Cardiac muscle cell (in vitro differentiated cells and primary cell): ENCODE data around the gene HS6ST1. TPM values are rescaled to one million over a fixed set of nuclear protein-coding genes. Genes with fewer than 3 reads are reported as not detected.

Source experiments
- DNase-seq, 2 donors: peaks; one replicate each; pipeline versions ENCODE4 v3.0.0 to v3.0.0-alpha.2; 2010 to 2017; ENCODE audit warnings: low read depth in 1 of 2, low spot score in 1 of 2
- H3K27ac ChIP-seq: fragments of 200-600 bp; sonication (generic); 2 replicates; pipeline ENCODE4 v1.5.1; 2016
- H3K27me3 ChIP-seq: fragments of 200-600 bp; sonication (generic); 2 replicates; pipeline ENCODE4 v1.6.0; 2016; ENCODE audit warnings: control low read depth
- H3K36me3 ChIP-seq: fragments of 200-600 bp; sonication (generic); 2 replicates; pipeline ENCODE4 v1.5.1; 2016; ENCODE audit warnings: control low read depth
- H3K4me1 ChIP-seq: fragments of 200-600 bp; sonication (generic); 2 replicates; pipeline ENCODE4 v1.8.1; 2017; ENCODE audit warnings: low read depth, mild to moderate bottlenecking, mixed run types
- H3K4me3 ChIP-seq: fragments of 200-600 bp; sonication (generic); 2 replicates; pipeline ENCODE4 v1.5.1; 2016; ENCODE audit warnings: mild to moderate bottlenecking
- H3K9me3 ChIP-seq: fragments of 200-600 bp; sonication (generic); 2 replicates; pipeline ENCODE4 v1.5.1; 2017; ENCODE audit warnings: low read depth, mild to moderate bottlenecking, control low read depth
- polyA plus RNA-seq: library from polyadenylated mRNA; unstranded; fragments of >200 nt; fragmentation: Nextera tagmentation; extraction: Ambion mirVana; gene quantifications from 2 replicates; pipeline ENCODE4 v1.2.1, GENCODE V29; 2016
- total RNA-seq: library from RNA; depleted of rRNA; stranded (reverse); fragments of >200 nt; gene quantifications from 2 replicates; pipeline ENCODE4 v1.2.3, GENCODE V29; 2016
- TF ChIP-seq, protein P1 (sequence below): IDR thresholded peaks from 2 replicates; pipeline ENCODE4 v1.5.1; 2012; ENCODE audit warnings: low read depth, mild to moderate bottlenecking, low read length

Gene HS6ST1
- total and polyA plus RNA-seq, 2 experiments from 2014 or later, result 22.9 to 24.5 TPM

DNA sequence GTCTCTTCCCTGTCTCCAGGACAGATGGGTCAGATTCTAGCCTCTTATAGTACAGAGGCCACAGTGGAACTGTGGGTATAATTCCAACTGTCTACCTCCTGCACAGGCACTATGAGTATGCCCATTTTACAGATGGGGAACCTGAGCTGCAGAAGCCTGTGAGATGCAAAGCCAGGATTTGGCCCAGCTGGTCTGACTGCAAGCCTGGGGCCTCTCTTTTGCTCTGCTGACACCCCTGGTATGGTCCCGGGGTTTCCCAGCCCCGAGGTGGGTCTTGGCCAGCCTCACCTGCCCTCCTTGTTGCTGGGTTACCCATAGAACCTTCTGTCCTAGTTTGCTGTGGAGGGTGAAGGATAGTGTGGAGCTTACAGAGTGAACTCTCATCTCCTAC, 9.8 kb downstream of the HS6ST1 start:
- Histone ChIP-seq H3K36me3 (no peaks in the 10 kb centered on the region), H3K4me3 (no peak overlapping the region), H3K4me1 (peaks cover 23% of the 10 kb centered on the region), H3K27me3 (no peaks in the 10 kb centered on the region), H3K9me3 (no peaks in the 10 kb centered on the region), H3K27ac (no peak overlapping the region)
- no peak for DNase-seq
- TF ChIP-seq, protein P1, sequence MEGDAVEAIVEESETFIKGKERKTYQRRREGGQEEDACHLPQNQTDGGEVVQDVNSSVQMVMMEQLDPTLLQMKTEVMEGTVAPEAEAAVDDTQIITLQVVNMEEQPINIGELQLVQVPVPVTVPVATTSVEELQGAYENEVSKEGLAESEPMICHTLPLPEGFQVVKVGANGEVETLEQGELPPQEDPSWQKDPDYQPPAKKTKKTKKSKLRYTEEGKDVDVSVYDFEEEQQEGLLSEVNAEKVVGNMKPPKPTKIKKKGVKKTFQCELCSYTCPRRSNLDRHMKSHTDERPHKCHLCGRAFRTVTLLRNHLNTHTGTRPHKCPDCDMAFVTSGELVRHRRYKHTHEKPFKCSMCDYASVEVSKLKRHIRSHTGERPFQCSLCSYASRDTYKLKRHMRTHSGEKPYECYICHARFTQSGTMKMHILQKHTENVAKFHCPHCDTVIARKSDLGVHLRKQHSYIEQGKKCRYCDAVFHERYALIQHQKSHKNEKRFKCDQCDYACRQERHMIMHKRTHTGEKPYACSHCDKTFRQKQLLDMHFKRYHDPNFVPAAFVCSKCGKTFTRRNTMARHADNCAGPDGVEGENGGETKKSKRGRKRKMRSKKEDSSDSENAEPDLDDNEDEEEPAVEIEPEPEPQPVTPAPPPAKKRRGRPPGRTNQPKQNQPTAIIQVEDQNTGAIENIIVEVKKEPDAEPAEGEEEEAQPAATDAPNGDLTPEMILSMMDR, result no peak

DNA sequence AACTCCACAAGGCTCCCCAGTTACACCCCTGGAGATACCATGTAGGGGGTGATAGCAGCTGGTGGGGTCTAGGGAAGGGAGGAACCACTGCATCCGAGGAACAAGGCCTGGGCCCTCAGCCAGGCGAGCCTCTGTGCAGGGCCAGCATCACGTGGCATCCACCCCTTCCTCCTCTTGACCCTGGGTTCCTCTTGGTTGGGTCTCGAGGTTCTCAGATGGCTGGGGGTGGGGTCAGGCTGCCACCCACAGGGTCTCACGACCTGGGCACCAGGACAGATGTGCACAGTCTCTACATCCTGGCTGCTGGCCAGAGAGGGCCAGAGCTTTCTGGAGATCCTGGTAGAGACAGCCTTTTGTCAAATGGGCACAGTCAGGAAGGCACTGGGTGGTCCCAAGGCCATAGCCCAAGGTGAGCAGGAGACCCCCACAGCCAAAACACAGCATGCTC, 10.4 kb downstream of the HS6ST1 start:
- Histone ChIP-seq H3K36me3 (no peaks in the 10 kb centered on the region), H3K27ac (no peak overlapping the region), H3K27me3 (no peaks in the 10 kb centered on the region), H3K4me3 (no peak overlapping the region), H3K4me1 (peaks cover 23% of the 10 kb centered on the region), H3K9me3 (no peaks in the 10 kb centered on the region)
- DNase-seq, result no peak
- TF ChIP-seq, protein P1, result no peak

GRCh38 chr2:128307595-128307994, 11.1 kb downstream of the HS6ST1 start:
- H3K27me3 ChIP-seq, result no peaks in the 10 kb centered on the region
- H3K4me1 ChIP-seq, result peaks cover 23% of the 10 kb centered on the region
- no peak for DNase-seq
- no peaks in the 10 kb centered on the region for H3K9me3 ChIP-seq
- TF ChIP-seq, protein P1, result no peak
- H3K36me3 ChIP-seq, result no peaks in the 10 kb centered on the region
- no peak overlapping the region for H3K4me3 ChIP-seq
- no peak overlapping the region for H3K27ac ChIP-seq

DNA sequence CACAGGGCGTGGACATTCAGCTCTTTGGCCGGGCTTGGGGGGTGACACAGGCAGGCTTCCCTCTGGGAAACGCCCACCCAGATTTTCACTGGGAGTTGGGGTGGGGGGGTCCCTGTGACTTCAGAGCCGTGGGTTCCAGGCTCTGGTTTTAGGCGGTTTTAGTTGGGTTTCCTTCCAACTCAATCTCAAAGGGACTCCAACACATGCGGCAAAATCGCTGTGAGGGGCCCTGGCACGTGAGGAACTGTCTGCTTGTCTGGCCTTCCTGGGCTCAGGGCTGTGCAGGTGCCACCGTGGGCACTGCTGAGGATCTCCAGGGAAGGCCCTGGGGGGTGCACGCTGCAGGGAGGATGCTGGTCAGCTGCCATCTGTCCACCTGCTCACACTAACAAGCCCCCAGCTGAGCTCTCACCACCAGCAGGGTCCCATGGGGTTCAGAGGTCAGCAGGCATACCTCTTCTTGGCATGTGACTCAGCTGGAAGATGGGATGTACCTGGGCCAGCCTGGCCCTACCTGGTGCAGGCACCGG, 11.7 kb downstream of the HS6ST1 start:
- H3K27me3 ChIP-seq, result no peaks in the 10 kb centered on the region
- H3K36me3 ChIP-seq, result no peaks in the 10 kb centered on the region
- DNase-seq, result no peak
- no peaks in the 10 kb centered on the region for H3K9me3 ChIP-seq
- H3K4me3 ChIP-seq, result no peak overlapping the region
- H3K4me1 ChIP-seq, result peaks cover 23% of the 10 kb centered on the region
- TF ChIP-seq, protein P1, result no peak
- H3K27ac ChIP-seq, result no peak overlapping the region

DNA sequence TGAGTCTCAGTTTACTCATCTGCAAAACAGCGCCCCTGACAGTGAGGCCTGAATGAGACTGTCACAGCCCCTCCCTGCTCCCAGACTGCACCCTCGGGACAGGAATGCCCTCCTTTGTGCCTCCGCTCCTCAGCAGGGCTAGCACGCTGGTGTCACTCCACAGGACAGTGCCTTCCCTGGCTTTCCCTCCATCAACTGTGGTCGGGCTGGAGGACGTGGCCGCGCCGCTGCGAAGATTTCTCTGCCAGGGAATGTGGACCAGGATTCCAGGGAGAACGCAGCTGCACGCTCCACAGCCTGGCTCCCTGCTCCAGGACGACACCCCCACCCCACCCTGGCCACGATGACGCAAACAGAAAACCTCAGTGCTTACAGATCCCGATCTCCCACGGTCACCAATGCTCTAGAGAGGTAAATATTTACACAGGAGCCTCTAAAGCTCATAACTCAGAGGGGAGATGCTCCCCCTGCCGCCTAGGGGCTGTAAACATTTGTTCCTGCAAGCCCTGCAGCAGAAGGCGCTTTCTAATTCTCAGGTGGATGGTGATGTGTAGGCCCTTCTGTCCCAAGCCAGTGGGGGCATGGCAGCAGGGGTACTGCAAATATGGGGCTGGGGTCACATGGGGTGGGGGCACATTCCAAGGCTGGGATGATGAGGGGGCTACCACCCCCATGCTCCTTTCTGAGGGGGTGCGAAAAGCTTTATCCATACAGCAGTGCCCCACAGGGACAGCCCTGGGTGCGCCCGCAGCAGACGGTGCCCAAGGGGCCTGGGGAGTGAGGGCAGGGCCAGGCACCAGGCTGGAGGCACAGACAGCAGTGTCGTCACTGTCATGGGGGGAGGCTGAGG, 12.4 kb downstream of the HS6ST1 start:
- Histone ChIP-seq H3K9me3 (no peaks in the 10 kb centered on the region), H3K36me3 (no peaks in the 10 kb centered on the region), H3K27ac (peak overlapping the region; percentile 65), H3K4me1 (peaks cover 23% of the 10 kb centered on the region), H3K4me3 (no peak overlapping the region), H3K27me3 (no peaks in the 10 kb centered on the region)
- TF ChIP-seq, protein P1, result peak; percentile 38
- peak; percentile 27 to 92 for DNase-seq
